ENCODE data around the gene FRRS1. TPM values are rescaled to one million over a fixed set of nuclear protein-coding genes. Genes with fewer than 3 reads are reported as not detected.
A peak's percentile ranks its signal among the peaks of the same experiment; 100 is the strongest.

Gene FRRS1
- total RNA-seq, 2 experiments from 2014 or later = 0.33 to 1.1 TPM

- Histone ChIP-seq H3K27ac (ENCODE audit: low read depth in 1 of 2, low read length in 2 of 2) (no peak overlapping the region), H3K9me3 (ENCODE audit: control insufficient read depth in 1 of 2, insufficient read depth in 1 of 2, low read length in 2 of 2) (no peaks in the 10 kb centered on the region), H3K36me3 (ENCODE audit: insufficient read depth, low read length) (no peaks in the 10 kb centered on the region), H3K27me3 (ENCODE audit: control insufficient read depth in 1 of 2, insufficient read depth in 2 of 2, low read length in 2 of 2) (no peaks in the 10 kb centered on the region), H3K4me3 (ENCODE audit: low read length) (no peak overlapping the region), H3K4me1 (ENCODE audit: insufficient read depth, low read length) (no peaks in the 10 kb centered on the region)
- H3K4me1 Mint-ChIP-seq (ENCODE audit: low read depth) = peaks cover 8% of the 10 kb centered on the region
- no peak for TF ChIP-seq CTCF (IDR thresholded peaks at IDR 0.05)
- no peak for ATAC-seq (ENCODE audit: poor library complexity)
- H3K27ac Mint-ChIP-seq = no peak overlapping the region
- intact Hi-C loops (cut with DNase I, micrococcal nuclease) = no loop called here
- H3K27me3 Mint-ChIP-seq = no peaks in the 10 kb centered on the region
- peak in 1 of 14 experiments; percentile 2 for DNase-seq
- no peaks in the 10 kb centered on the region for H3K9me3 Mint-ChIP-seq
- H3K36me3 Mint-ChIP-seq (ENCODE audit: low read depth) = no peaks in the 10 kb centered on the region
- ChIA-PET POLR2A (interaction anchor here (0.6 to 1.2 kb wide), 2 partner anchors 8 to 1481 kb away, joined by 3 to 4 read pairs; partner anchors contain the start of gene FRRS1), CTCF (no interaction called here)
- H3K4me3 Mint-ChIP-seq = no peak overlapping the region
These were observed 8.3 kb downstream of the FRRS1 start for GRCh38 chr1:99758073-99758511.

GRCh38 chr1:99756598-99756997 lies 9.8 kb downstream of the FRRS1 start:
- CTCF ChIA-PET = no interaction called here

GRCh38 chr1:99755664-99756063 lies 10.8 kb downstream of the FRRS1 start:
- POLR2A ChIA-PET = interaction anchor here (1.0 kb wide), 1 partner anchor 11 kb away, joined by 3 read pairs; the partner anchor contains the start of gene FRRS1
- Histone ChIP-seq H3K4me1 (ENCODE audit: insufficient read depth, low read length) (no peaks in the 10 kb centered on the region), H3K27me3 (ENCODE audit: control insufficient read depth in 1 of 2, insufficient read depth in 2 of 2, low read length in 2 of 2) (no peaks in the 10 kb centered on the region), H3K27ac (ENCODE audit: low read depth in 1 of 2, low read length in 2 of 2) (no peak overlapping the region), H3K36me3 (ENCODE audit: insufficient read depth, low read length) (no peaks in the 10 kb centered on the region), H3K4me3 (ENCODE audit: low read length) (no peak overlapping the region), H3K9me3 (ENCODE audit: control insufficient read depth in 1 of 2, insufficient read depth in 1 of 2, low read length in 2 of 2) (no peaks in the 10 kb centered on the region)
- Mint-ChIP-seq H3K27ac (no peak overlapping the region), H3K27me3 (no peaks in the 10 kb centered on the region), H3K9me3 (no peaks in the 10 kb centered on the region), H3K36me3 (ENCODE audit: low read depth) (no peaks in the 10 kb centered on the region), H3K4me3 (no peak overlapping the region), H3K4me1 (ENCODE audit: low read depth) (peaks cover 13% of the 10 kb centered on the region)
- DNase-seq = no peak
- no peak for TF ChIP-seq CTCF (IDR thresholded peaks at IDR 0.05)
- CTCF ChIA-PET = no interaction called here
- no peak for ATAC-seq (ENCODE audit: poor library complexity)
- intact Hi-C loops (cut with DNase I, micrococcal nuclease) = no loop called here

More at GRCh38 chr1:99756598-99756997, 9.8 kb downstream of the FRRS1 start:
- POLR2A ChIA-PET = interaction anchor here (1.0 kb wide), 1 partner anchor 10 kb away, joined by 3 read pairs; the partner anchor contains the start of gene FRRS1
- H3K9me3 ChIP-seq (ENCODE audit: control insufficient read depth in 1 of 2, insufficient read depth in 1 of 2, low read length in 2 of 2) = no peaks in the 10 kb centered on the region
- Mint-ChIP-seq H3K4me3 (no peak overlapping the region), H3K9me3 (no peaks in the 10 kb centered on the region), H3K36me3 (ENCODE audit: low read depth) (no peaks in the 10 kb centered on the region), H3K4me1 (ENCODE audit: low read depth) (peaks cover 13% of the 10 kb centered on the region), H3K27me3 (no peaks in the 10 kb centered on the region), H3K27ac (no peak overlapping the region)
- H3K27ac ChIP-seq (ENCODE audit: low read depth in 1 of 2, low read length in 2 of 2) = no peak overlapping the region
- no peak for TF ChIP-seq CTCF (IDR thresholded peaks at IDR 0.05)
- H3K4me3 ChIP-seq (ENCODE audit: low read length) = no peak overlapping the region
- ATAC-seq (ENCODE audit: poor library complexity) = no peak
- no peaks in the 10 kb centered on the region for H3K36me3 ChIP-seq (ENCODE audit: insufficient read depth, low read length)
- intact Hi-C loops (cut with DNase I, micrococcal nuclease) = no loop called here
- no peaks in the 10 kb centered on the region for H3K4me1 ChIP-seq (ENCODE audit: insufficient read depth, low read length)
- DNase-seq = no peak
- no peaks in the 10 kb centered on the region for H3K27me3 ChIP-seq (ENCODE audit: control insufficient read depth in 1 of 2, insufficient read depth in 2 of 2, low read length in 2 of 2)
